GM18508 (cell line): Measurements from ENCODE around the gene MMD.
"Not testable (repeated sequence)": the region's sequence is repeated elsewhere in the genome, so short reads cannot be mapped to it uniquely, and the experiment has no call there.

Experiments used
- ATAC-seq: cut with Tn5 transposase; IDR thresholded peaks from one replicate; pipeline ENCODE4 v1.9.1; 2021; ENCODE audit warnings: moderate number of reproducible peaks; ENCODE audit not compliant: insufficient read depth, unreplicated experiment

Gene MMD

DNA sequence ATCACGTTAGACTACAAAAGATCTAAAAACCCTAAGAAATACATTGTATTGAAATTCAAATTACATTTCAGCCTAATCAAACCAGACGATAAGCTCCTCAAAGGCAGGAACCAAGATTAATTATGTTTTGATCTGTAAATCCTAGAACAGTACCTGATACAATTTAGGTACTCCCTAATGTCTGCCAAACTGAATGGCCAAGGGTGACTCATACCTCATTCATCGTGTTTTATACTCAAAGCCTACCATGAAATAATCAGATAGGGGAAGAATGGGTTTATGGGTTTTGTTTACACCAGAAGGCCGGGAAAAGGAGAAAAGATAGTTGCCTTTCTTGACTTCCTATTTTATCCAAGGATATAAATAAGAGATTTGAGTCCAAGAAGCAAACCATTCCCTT, 19.3 kb downstream of the MMD start:
- no peak for ATAC-seq

DNA sequence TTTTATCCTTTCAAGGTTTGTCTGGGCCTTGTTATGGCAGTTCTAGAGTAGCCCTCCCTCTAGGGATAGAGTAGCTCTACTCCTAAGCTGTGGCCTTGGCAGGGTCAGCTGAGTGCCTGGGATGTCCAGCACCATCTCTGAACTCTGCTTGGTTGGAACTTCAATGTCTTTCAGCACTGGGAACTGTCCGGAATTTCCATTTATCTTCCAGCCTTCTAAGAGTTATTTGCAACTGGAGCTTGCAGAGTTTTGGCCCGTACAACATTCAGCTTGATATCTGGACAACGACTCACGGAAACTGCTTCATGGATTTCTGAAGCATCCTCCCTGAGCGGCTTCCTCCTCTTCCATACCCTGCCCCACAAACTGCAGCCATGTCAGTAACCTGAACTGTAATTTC, 22.9 kb downstream of the MMD start:
- ATAC-seq = no peak

DNA sequence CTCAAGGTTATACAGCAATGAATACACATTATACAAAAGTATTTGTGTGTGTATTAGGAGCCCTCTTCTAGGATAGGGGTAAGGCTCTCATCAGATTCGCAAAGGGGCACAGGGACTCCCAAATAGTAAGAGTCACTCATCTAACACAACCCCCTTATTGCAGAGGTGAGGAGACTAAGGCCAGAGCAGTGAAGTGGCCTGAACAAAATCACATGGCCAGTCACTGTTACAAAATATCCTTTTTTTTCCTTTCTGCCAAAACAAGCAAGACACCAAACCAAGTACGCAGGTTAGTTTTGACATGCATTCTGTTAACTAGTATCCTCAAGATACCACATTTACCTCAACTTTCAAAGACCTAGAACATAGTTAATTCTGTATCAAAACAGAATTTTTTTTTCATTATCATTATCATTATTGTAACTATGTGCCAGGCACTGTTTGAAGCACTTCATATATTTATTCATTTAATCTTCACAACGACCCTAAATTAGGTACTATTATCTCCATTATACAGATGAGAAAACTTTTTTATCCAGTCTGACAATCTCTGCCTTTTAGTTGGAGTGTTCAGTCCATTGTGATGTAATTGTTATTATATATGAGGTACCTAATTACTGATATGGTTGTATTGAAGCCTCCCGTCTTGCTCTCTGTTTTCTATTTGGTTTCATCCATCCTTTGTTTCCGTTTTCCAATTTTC, 25.7 kb downstream of the MMD start:
- ATAC-seq = no peak

GRCh38 chr17:55394357-55395021, 27.1 kb downstream of the MMD start:
- no peak for ATAC-seq

- ATAC-seq = no peak
Measured at GRCh38 chr17:55391764-55392467, 29.7 kb downstream of the MMD start.

DNA sequence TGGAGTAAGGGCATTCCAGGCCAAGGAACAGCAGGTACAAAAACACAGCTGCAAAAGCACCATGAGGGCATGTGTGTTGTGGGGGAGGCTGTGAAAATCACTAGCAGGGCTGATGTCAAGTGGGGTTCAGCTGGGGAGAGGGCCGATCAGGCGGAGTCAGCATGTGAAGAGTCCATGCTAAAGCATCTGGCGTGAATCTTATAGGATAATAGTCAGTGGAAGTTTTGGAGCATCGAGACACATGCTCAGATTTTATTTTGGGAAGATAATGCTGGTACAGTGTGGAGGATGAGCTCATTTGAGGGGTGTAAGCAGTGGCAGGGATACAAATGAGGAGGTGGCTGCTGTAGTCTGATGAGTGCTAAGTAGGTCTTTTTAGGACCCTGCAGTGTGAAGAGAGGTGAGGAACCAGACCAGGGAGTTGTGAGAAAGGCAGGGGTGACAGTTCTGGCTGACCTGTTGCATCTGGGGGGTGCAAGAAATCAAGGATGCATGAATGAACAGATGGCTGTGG, 30.3 kb downstream of the MMD start:
- ATAC-seq = no peak

DNA sequence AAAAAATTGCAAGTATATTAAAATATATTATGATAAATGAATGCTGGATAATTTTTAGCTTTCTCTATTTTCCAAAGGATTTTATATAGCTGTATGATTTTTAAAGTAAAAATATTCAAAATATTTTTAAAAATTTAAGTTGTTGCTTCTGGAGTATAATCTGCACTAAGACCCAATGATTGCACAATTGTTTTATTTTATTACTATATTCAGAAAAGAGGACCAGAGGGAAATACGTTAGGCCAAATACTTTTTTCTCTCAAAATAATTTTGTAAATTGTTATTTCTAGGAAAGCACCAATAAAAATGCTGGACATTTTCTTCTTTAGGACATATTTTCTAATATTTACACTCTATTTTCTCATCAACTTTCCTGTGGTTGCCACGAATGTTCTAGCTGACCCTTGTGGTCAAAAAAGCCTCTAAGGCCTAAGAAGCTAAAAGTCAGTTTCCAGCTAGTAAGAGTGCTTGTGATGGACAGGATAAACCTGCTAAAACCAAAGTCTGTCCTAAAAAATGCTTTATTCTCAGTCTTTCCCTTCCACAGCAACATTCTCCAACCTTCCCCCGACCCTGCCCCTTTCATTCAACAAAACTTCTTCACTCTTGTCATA, 31.2 kb downstream of the MMD start:
- no peak for ATAC-seq

- not testable (repeated sequence) for ATAC-seq
Measured at GRCh38 chr17:55389715-55390114, 31.9 kb downstream of the MMD start.

DNA sequence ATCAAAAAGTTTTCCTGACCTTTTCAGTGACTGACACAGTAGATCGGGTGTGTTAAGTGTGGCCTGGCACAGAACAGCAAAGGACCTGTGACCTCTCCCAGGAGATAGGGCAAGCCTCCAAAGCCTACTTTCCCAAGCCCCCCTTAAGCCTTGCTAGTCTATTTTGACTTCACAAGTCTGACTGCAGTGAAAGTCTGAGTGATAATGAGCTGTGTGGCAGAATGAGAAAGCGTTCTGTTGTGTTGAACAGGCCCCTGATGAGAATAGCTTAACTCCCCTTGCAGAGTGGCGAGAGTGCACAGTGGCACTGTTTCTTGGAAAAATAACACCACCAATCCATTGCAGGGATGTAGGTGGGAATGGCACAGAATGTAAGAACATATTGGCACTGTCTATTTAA, 32.8 kb downstream of the MMD start:
- ATAC-seq = no peak

DNA sequence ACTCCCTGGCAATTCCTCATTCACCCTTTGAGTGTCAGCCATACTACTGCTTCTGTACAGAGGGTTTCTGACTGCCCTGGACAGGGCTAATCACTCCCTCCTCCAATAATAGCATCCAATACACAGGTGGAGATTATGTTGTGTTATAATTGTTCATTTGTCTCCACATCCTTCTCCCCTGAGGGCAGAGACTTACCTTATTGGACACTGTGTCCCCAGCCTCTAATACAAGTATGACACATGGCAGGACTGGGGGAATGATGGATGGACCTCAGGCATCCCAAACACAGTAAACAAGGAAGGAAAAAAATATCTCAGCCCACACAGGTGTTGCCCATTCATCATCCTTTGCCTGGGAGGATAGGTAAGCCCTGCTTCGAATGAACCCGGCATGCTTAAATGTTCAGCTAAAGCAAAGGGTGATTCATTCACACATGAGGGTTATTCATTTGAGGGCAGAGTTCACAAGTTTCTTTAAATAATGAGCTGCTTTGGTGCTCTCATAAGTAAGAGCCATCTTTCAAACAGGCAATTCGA, 34.8 kb downstream of the MMD start:
- no peak for ATAC-seq

DNA sequence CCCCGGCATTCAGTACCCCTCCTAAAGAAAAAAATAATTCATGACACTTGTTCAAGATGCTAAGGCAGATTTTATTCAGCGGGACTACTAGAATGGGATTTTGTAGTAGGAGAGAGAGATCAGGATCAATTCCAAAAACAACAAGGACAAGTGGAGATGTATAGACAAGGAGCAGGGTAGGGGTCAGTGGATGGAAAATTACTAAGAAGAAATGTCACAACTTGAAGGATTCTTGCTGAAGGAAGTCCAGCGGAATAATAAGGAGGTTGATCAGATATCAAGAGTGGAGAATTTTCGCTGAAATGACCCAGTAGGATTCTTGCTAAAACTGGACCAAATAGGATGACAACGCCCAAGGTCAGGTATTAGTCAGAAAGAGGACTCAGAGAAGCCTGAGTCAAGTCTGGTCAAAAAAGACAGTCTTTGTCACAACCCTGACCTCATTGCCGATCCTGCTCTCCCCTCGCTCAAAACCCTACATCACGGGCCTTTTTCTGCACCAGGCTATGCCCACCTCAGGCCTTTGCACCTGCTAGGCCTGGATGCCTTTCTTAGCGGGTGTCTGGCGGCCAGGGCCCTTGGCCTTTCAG, 36.9 kb downstream of the MMD start:
- no peak for ATAC-seq

- ATAC-seq = no peak
Measured at GRCh38 chr17:55383771-55384642, 37.6 kb downstream of the MMD start.

GRCh38 chr17:55381017-55381770, 40.4 kb downstream of the MMD start:
- ATAC-seq = no peak

DNA sequence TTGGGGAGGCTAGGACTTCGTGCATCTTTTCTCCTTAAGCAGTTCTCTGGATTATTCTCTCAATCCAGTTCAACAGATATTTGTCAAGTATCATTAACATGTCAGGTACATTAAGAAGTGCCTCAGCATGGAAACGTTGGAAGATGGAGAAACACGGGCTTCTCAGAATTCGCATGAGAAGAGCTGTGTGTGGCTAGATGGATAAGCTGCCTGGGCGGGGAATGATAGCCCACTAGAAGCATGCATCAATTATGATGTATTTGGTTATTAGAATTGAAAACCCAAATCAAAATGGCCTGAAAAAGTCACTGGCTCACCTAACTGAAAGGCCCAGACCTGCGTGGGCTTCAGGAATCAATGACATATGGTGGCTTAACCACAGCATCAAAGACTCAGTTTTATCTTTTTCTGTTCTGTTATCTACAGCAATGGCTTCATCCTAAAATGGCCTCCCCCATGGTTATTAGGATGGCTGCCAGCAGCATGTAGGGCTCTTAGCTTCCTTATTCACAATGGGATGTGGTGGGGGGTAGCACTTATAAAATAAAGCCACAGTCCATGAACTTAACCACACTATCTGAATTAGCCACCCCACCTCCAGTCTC, 43.9 kb downstream of the MMD start:
- no peak for ATAC-seq

- no peak for ATAC-seq
Measured at GRCh38 chr17:55368706-55369105, 52.9 kb downstream of the MMD start.

DNA sequence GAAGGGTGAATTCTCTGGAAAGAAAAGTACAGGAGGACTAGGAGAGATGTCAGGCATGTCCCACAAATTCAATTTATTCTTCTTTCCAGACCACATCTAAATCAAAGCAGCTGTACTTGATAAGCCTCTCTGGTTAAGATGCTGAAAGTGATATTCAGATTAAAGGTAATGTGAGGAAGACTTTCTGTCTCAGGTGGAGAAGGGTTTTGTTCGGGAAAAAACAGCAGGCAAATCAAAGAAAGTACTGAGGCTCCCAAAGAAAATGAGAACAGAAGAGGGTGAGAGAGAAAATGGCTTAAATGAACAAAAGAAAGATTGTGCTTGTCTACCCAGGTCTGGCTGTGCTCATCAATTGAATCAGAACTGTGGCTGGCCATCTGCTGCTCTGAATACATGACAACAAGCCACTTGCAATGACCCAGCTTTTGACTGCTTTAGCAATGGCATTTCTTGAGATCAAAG, 55.6 kb downstream of the MMD start:
- no peak for ATAC-seq

DNA sequence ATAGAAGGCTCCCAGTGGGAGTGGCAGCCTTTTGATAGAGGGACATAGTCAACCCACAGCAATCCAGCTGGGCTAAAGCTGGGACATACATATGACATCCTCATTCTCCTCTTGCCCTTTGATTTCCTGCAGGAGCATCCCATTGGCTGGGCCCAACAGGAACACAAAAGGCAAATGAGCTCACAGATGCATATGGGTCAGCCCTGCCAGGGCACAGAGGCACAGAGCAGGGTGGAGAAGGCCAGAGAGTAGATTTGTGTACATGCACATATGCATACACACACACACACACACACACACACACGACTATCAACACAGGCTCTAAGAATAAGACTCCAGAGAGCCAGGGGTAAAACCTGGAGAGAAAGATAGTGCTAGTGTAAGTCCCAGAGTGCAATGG, 58.6 kb downstream of the MMD start:
- no peak for ATAC-seq

DNA sequence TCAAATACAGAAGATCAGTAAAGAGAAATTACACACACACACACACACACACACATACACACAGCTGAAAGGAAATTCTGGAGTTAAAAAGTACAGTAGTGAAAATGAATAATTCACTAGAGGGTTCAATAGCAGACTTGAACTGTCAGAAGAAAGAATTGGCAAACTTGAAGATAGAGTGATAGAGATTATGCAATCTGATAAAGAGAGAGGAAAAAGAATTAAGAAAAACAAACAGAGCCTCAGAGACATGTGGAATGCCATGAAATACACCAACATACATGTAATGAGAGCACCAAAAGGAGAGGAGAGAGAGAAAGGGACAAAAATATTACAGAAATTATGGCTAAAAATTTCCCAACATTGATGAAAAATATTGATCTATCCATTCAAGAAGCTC, 60.7 kb downstream of the MMD start:
- ATAC-seq = no peak
